HG02852 (cell line): ENCODE measurements around the gene ISCA1.
"Not testable (repeated sequence)": the region's sequence is repeated elsewhere in the genome, so short reads cannot be mapped to it uniquely, and the experiment has no call there.

Experiments used
- ATAC-seq: cut with Tn5 transposase; IDR thresholded peaks from one replicate; pipeline ENCODE4 v1.9.1; 2021; ENCODE audit warnings: mild to moderate bottlenecking, moderate library complexity; ENCODE audit not compliant: unreplicated experiment

The ISCA1 gene

DNA sequence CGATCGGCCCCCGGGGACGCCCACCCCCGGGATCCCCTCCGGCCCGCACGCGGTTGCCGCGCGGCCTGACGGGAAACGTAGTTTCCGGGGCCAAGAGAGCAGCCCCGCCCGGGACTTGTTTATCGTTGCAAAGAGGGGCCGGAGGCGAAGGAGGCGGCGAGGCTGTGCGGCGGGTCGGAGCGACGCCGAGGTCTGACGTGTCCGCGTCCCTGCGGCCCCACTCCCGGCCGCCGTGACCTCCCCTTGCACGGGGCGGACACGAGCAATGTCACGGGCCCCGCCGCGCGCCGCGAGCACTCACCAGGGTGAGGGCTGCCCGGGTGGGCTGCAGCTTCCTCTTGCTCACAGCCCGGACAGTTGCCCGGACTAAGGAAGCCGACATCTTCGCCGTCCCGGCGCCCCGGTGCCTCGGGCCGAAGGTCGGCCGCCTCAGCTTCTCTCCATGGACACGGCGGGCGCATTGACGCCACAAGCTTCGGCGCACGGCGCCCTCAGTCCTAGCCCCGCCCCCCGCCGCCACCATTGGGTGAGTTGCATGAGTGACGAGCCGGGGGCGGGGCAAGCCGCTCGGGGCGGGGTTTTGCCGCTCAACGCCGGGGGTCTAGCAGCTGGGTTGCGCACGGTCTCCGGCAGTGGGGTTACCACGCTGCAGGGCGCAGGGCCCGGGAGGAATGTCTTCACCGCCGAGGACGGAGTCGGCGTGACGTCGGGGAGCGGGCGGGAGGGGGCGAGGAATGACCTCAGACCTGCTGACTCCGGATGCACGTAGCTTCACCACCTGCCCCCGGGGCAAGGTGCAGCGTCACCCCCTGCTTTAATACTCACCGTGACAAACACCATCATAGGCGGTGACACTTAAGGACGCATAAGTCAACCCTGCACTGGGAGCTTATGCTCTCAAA lies at the start of gene ISCA1:
Gene ISCA1 (minus strand): TSS at position 462 of the 902 bp plus-strand sequence. CDS start 80 bp downstream, at position 382.
- ATAC-seq, result peak; percentile 82

DNA sequence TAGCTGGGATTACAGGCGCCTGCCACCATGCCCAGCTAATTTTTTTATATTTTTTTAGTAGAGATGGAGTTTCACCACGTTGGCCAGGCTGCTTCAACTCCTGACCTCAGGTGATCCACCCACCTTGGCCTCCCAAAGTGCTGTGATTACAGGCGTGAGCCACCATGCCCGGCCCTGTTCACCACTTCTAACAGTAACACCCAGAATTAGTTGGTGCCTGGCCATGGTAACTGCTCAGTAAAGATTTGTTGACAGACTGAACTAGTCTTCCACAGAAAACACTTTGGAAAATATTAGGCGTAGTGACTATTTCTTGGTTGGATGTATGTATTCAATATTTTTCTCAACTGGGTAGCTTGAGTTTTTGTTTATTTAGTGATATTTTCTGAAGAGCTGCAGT lies 47.8 kb upstream of the ISCA1 start:
- no peak for ATAC-seq

DNA sequence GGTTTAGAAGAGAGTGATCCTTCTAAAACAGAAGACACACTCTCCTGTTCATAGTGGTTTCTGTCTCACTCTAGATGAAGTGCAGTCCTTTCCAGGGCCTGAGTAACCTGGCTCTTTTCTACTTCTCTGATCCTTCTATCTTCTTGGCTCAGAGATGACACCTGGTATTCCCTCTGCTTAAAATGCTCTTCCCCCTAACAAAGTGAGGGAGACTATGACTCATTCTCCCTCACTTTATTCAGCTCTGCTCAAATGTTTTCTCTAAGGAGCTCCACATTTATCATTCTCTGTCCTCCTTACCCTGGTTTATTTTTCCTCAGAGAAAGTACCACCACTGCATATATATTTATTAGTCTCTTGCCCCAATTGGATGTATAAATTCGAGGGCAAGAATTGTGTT lies 47.3 kb upstream of the ISCA1 start:
- ATAC-seq, result no peak

DNA sequence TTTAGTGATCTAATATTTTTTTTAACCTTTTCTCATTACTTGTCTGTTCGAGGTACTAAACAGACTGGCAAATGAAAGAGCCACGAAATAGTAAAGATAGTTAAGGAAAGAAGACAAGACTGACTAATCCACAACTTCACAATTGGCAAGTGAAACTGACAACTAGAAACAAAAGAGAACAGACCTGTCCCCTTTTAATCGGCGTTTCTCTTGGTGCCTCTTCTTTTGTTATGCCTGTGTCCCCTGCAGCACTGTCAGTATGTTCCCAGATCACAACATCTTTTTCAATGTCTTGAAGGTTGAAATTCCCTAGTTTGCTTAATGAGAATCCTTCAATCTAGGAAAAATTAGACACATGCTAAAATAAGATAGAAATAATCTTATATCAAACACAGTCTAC lies 45.8 kb upstream of the ISCA1 start:
- no peak for ATAC-seq

DNA sequence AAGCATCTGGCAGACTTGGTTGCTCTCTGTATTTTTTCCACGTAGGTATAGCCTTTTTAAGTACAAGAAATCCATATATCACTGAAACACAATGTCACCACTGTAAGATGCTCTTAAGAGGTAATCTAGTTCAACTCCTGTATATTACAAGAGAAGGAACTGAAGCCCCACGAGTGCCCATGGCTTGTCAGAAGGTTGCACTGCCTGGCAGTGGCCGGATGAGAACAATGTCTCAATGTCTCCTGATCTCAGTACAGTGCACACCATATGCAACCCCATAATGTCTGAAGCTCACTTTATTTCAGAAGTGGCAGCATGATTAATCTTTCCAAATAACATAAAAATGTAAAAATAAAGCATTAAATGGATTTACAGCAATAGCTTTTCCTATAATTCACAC lies 44.2 kb upstream of the ISCA1 start:
- no peak for ATAC-seq

DNA sequence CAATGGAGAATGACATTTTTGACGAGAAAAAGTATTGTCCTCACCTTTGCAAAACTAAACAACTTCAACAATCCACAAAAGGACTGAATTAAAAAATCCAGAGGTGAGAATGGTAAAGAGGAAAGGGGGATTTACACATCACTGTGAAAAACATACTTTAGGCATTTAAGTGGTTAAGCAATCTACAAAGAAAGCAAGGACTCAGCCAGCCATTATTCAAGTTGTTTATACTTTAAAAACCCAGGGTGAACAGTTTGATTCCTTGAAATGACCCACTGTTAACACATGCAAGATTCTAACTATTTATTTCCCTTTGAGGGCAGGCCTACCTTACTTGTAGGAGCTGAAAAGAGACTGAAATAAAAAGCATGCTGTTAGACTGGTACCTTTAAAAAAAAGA lies 42.6 kb upstream of the ISCA1 start:
- ATAC-seq, result no peak

DNA sequence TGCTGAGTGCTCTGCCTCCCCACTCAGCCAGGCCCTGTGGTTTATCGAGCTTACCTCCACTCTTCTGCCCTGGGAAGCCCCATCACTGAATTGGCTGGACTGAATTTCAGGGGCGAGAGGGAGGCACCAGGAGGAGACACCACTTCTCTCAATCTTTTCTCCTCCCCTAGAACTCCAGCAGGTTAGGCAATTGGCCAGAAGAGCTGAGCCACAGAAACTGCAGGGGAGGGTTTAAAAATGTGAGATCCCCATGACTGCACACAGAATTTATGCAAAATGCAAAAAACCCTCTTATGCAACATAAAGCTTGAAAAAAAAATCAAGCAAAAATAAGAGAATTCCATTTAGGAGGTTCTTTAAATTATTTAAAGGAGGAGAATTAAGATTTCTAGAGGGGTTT lies 42.0 kb upstream of the ISCA1 start:
- ATAC-seq, result peak; percentile 83

DNA sequence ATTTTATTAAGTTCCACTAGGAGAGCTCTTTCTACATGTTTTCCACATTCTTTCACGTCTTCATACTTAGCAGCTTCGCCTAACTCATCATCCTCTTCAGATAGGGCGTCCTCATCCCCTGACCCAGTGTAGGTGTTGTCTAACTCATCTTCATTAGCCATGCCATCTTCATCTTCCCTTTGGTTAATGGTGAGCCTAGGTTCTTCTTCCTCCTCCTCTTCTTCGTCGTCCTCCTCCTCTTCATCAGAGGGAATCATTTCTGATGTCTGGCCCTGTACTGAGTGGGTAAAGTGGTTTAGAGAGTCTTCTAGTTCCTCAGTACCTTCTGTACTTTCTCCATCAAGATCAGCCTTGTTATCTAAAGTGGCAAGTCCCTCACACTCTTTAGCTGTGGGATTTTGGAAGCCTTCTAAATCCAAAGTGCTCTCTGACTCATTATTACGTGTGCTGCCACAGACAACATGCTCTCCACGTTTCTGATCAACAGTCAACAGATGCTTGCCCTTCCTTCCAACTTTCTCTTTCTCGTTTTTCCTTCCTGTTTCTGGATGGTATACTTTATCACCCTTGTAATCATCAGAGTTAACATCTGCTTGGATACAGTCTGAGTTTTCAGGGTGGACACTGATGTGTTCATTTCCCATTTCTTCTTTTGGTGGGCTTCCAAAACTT lies 40.8 kb upstream of the ISCA1 start:
- no peak for ATAC-seq

DNA sequence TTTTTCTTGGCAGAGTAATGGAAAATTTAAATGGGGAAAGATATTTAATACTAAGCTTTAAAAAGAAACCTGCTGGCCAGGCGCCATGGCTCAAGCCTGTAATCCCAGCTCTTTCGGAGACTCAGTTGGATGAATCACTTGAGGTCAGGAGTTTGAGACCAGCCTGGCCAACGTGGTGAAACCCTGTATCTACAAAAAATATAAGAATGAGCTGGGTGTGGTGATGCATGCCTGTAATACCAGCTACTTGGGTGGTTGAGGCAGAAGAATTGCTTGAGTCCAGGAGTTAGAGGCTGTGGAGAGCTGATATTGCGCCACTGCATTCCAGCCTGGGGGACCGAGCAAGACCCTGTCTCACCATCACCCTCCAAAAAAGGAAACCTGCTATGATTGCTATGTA lies 39.0 kb upstream of the ISCA1 start:
- no peak for ATAC-seq

DNA sequence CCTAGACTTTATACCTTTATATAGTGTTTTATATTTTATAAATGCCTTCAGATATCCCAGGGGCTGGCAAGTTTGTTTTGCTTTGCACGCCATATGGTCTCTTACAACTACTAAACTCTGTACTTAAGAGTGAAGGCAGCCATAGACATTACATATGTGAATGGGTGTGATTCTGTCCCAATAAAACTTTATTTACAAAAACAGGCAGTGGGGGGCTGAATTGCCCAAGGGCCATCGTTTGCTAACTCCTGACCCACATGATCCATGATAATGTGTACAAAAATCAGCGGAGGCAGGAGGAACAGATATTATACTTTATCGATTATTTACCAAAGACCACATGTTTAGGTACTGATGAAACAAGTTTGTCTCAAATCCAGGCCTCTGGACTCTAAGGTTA lies 35.8 kb upstream of the ISCA1 start:
- ATAC-seq, result no peak

DNA sequence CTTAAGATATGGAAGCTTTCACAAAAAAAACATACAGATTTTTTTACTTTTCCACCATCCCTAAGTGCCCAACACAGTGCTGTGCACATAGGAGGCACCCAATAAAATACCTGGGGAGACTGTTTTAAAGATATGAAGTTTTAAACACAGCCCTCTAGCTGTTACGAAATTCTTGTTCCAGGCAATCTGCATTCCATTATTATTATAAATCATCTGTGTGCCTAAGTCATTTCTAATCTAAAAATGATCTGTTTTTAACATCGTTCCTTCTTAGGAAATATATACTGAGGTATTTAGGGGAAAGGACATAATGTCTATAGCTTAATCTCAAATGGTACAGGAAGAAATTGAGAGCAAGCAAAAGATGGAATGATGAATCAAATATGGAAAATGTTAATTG lies 32.7 kb upstream of the ISCA1 start:
- no peak for ATAC-seq

DNA sequence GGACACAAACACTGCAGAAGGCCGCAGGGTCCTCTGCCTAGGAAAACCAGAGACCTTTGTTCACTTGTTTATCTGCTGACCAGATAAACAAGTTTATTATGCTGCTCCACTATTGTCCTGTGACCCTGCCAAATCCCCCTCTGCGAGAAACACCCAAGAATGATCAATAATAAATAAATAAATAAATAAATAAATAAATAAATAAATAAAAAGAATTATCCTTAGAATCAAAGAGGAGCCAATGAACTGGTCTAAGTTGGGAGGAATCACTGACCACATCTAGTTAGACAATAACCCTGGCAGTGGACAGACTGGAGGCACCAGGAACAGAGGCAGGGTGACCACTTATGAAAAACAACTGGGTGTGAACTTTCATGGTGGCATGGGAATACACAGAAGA lies 30.6 kb upstream of the ISCA1 start:
- not testable (repeated sequence) for ATAC-seq

DNA sequence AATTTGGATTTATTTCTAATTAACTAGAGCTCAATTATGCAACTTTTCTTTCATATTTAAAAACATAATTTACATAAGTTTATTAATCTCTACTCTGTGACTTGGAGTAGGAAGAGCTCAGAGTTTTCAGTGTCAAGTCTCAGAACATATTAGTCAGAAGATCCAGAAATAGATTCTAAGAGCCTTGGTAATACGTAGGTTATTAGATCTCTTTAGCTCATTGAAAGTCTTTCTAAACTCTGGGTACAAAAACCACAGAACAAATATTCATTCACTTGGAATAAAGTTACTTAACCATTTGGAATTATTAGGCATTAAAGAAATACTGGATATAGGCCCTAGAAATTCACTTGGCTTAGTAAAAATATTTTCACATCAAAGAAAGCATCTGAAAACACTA lies 26.3 kb upstream of the ISCA1 start:
- no peak for ATAC-seq

DNA sequence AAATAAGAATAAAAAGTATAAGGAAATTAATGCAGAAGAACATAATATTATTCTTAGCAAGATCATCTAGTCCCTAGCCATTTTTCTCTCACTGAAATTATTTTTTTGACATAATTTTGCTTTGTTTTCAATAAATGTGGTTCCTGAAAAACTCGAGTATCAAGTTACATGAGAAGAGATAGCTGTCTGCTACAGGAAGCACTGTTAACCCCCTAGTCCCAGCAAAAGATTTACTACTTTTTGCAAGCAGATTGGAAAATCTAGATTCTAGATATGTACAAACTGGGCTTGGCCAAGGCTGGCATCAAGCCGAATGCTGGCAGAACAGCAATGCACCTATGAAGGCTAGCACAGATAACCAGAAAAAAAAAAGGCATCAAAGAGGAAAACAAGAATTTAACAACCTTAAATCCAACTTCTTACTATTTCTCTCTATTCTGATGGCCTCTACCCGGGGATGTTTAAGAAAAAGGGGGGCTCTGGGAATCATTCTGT lies 21.9 kb upstream of the ISCA1 start:
- ATAC-seq, result no peak

DNA sequence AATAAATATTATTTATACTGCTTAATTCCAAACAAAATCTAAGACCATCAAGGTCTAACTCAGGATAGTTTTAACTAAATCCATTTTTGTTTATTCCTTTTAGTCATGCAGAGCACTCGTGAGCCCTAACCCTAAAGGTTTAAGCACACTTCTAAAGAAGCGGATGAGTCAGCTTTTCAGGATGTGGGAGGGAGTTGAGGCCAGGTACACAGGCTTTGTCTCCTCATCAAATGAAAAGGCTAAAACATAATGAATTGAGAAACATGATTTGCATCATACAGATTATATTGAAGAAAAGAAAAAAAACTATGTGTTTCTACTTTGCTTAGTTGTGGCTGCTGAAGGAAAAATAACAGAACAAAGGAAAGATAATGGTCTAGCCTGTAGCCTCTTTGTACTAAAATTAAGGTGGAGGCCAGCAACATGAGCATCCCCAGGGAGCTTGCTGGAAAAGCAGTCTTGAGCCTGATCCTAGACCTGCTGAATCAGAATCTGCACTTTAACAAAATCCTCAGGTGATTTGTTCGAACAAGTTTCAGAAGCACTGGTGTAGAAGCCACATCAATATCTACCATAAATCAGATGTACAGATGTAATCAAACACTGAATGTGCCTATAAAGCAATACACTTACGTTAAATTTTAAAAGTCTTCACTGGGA lies 21.1 kb upstream of the ISCA1 start:
- no peak for ATAC-seq

DNA sequence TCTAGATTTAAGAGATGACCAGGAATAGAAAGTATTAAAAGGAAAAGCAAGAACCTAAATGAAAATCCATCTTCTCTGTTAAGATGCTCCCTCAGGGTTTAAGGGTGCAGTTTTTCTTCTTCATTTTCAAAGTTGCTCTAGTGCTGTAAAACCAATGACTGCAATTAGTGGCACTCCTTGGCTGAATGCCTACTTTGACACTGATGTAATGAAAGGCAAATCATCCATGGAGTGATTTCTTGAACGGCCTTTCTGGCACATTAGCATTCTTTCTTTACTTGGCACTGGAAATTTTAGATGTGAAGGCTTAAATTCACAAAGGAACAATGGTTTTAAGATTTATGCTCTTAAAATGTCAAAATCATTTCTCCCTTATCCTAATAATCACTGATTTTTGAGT lies 19.3 kb upstream of the ISCA1 start:
- ATAC-seq, result no peak

DNA sequence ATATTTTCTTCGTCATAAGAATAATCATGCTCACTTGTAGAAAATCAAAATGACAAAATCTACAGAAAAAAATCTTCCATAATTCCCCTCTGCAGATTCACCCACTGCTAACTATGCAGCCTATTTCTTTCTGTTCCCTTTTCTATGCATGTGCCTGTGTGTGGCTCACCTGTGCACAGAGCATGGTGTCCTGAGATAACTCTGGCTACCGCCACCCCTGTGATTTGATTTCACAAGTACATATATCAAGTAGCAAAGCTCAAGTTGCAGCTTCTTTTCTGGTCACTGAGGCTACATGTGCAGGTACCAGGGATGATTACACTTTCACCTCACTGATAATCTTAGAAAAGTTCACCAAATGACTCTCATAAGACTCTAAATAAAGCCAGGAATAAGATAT lies 18.4 kb upstream of the ISCA1 start:
- ATAC-seq, result no peak

DNA sequence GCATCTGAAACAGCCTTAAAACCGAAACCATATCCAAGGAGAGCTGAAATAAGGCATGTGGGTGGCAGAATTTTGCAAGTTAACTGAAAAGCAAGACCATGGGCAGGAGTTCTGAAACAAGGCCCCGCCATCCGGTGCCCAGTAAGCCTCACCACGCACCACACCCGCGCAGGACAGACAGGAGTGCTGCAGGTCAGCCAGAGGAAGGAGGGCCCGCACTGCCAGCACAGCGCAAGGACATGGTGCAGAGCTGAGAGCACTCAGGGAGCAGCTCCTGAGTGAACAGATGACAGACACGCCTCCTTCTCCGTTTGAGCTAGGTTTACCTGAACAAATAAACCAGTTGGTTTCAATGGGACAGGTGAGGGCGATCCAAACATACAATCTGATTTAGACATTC lies 16.5 kb upstream of the ISCA1 start:
- no peak for ATAC-seq

DNA sequence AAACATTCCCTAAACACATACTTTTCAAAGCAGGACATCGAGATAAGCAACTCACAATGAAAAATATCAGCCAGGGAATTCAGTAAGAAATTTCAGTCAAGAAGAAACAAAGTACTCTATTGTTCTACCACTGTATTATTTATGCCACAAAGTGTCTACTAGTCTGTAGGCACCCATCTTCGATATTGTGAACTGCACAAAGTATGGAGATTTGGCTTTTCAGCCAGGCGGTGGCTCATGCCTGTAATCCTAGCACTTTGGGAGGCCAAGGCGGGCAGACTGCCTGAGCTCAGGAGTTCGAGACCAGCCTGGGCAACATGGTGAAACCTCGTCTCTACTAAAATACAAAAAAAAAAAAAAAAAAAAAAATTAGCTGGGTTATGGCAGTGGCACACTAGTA lies 8.0 kb upstream of the ISCA1 start:
- ATAC-seq, result not testable (repeated sequence)

DNA sequence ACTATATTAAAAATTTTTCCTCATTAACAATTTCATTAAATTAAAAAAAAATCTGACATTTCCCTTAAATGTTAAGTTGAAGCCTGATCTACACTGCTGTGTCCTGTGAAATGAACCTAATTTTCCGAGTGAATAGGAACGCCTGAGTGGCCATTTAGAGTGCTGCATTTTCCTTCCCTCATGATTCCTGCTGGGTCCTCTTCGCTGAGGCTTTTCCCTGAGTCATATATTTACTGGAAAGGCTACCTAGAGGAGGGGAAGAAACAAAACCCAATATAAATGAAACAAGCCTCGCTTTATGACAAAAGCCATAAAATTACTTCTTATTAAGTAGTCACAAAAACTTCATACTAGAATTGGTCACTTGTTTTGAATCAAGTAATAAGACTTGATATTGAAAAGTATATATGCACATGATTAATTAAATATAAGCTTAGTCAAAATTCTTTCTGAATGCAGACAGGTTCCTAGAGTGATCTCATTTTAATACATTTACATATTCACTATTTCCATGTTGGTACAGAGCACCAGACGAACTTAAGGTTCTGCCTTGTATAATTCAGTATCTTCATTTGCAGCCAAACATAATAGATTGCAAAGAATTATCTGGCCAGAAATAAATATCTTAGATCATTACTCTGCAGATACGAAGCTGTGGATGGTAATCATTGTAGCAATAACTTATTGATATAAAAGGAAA lies 6.3 kb upstream of the ISCA1 start:
- no peak for ATAC-seq

DNA sequence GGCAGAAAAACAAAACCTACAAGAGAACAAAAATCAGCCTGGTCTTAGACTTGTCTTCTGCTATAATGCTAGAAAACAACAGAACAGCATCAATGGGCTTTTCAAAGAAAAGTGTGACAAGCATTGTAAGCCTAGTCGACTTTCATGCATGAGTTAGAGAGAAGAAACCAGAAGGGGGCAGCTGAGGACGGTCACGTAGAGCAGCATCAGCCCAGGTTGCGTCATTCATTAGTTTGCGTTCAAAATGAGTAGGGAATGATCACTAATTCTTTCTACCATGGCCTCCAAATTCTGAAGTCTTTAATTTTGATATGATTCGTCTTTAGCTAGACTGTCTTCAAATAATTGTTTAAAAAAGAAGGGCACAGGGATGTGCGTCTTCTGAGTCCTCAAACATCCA lies 4.7 kb upstream of the ISCA1 start:
- ATAC-seq, result no peak
